Large intestine (tissue), 3 donors: ENCODE data around the gene DSC1. TPM values are rescaled to one million over a fixed set of nuclear protein-coding genes. Genes with fewer than 3 reads are reported as not detected.

ENCODE experiments used
- DNase-seq, 2 donors: peaks; one replicate each; pipeline versions ENCODE4 v3.0.0 to v3.0.0-alpha.2; 2013
- H3K27ac ChIP-seq: one replicate; pipeline ENCODE4 v1.5.1; 2013; ENCODE audit warnings: low read length
- H3K27me3 ChIP-seq: 2 replicates; pipeline ENCODE4 v1.6.1; 2013; ENCODE audit warnings: low read length; ENCODE audit not compliant: control insufficient read depth, insufficient read depth
- H3K36me3 ChIP-seq: 2 replicates; pipeline ENCODE4 v1.6.1; 2013; ENCODE audit warnings: low read length; ENCODE audit not compliant: control insufficient read depth, insufficient read depth
- H3K4me1 ChIP-seq: one replicate; pipeline ENCODE4 v1.6.1; 2013; ENCODE audit warnings: low read length; ENCODE audit not compliant: control insufficient read depth, insufficient read depth
- H3K4me3 ChIP-seq: one replicate; pipeline ENCODE4 v1.5.1; 2013; ENCODE audit warnings: low read length
- H3K9me3 ChIP-seq: one replicate; pipeline ENCODE4 v1.6.1; 2013; ENCODE audit warnings: mild to moderate bottlenecking, low read depth, low read length, moderate library complexity; ENCODE audit not compliant: control insufficient read depth
- WGBS: methylation state at CpG from one replicate; pipeline ENCODE4 v1.1.5; 2013; ENCODE audit warnings: low lambda C conversion rate; ENCODE audit not compliant: insufficient coverage; 5-methylcytosine and 5-hydroxymethylcytosine counted together
- polyA plus RNA-seq: library from polyadenylated mRNA; unstranded; fragments of 120-200 nt; gene quantifications from one replicate; pipeline ENCODE4 v1.2.1, GENCODE V29; 2013

The DSC1 gene
- polyA plus RNA-seq, 1 donor, result 0.04 TPM

- peak overlapping the region; percentile 23 for H3K4me3 ChIP-seq
- no peak for DNase-seq
- H3K27ac ChIP-seq, result peak overlapping the region; percentile 97
- no peaks in the 10 kb centered on the region for H3K36me3 ChIP-seq
- H3K4me1 ChIP-seq, result peaks cover 24% of the 10 kb centered on the region
- no peaks in the 10 kb centered on the region for H3K9me3 ChIP-seq
- H3K27me3 ChIP-seq, result no peaks in the 10 kb centered on the region
- WGBS, result no CpG with 5 or more reads among the region's 5 CpGs
These were observed 41.1 kb upstream of the DSC1 start for GRCh38 chr18:31203794-31204148.

GRCh38 chr18:31203096-31203793, 40.6 kb upstream of the DSC1 start:
- Histone ChIP-seq H3K27ac (peak overlapping the region; percentile 97), H3K36me3 (no peaks in the 10 kb centered on the region), H3K4me3 (peak overlapping the region; percentile 23), H3K27me3 (no peaks in the 10 kb centered on the region), H3K4me1 (peaks cover 24% of the 10 kb centered on the region), H3K9me3 (no peaks in the 10 kb centered on the region)
- DNase-seq, result peak; percentile 53 to 86
- no CpG with 5 or more reads among the region's 9 CpGs for WGBS

DNA sequence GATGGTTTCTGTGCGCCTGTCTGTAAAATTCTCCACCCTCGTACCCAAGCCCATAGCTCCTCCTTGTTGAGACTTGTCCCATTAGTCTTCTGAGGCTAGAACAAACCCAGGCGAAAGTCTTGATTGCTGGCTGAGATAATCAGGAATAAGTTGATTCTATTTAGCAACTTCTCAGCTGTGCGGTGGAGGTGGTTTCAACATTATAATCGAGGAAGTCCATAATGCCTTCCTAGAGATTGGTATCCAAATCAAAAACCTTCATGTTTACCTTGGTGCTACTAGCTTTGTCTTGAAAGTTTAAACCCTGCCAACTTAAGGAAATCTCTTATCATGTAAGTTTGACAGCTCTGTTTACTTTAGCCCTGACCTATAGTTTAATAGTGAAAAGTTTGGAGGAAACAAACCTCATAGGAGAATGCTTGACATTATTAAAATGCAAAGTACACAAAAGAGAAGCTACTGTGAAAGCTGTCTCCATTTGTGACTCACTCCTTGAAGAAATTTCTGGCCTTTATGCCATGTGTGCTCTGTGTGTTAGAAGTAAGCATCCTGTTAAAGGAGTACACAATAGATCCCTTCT, 36.6 kb upstream of the DSC1 start:
- peak in 1 of 2 donors; percentile 47 for DNase-seq
- H3K36me3 ChIP-seq, result no peaks in the 10 kb centered on the region
- no peaks in the 10 kb centered on the region for H3K9me3 ChIP-seq
- peak overlapping the region; percentile 11 for H3K27ac ChIP-seq
- no peaks in the 10 kb centered on the region for H3K27me3 ChIP-seq
- H3K4me3 ChIP-seq, result no peak overlapping the region
- 50% methylated on average over 1 of the region's 5 CpGs for WGBS
- H3K4me1 ChIP-seq, result peaks cover 8% of the 10 kb centered on the region

DNA sequence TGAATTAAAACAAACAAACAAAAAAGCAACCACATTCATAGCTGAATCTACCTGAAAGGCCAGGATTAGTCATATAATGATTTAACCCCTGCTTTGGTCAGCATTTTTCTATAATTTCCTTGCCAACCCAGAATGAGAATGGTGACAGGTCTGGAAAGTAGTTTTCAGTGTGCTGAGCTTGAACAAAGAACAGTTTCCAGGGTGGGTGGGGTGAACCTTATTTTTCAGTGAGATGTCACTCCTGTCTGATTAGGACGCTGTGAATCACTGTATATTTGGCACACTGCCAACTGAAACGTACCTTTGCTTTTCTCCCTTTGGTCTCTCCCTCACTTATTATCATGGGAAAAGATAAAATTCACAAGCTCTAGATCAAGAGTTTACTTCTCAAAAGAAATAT, 35.0 kb upstream of the DSC1 start:
- peak; percentile 76 to 90 for DNase-seq
- Histone ChIP-seq H3K4me3 (no peak overlapping the region), H3K27ac (peak overlapping the region; percentile 66), H3K36me3 (no peaks in the 10 kb centered on the region), H3K4me1 (peaks cover 2% of the 10 kb centered on the region), H3K27me3 (no peaks in the 10 kb centered on the region), H3K9me3 (no peaks in the 10 kb centered on the region)
- WGBS, result no CpG with 5 or more reads among the region's 2 CpGs

- no peak overlapping the region for H3K4me3 ChIP-seq
- H3K27ac ChIP-seq, result no peak overlapping the region
- no peaks in the 10 kb centered on the region for H3K4me1 ChIP-seq
- H3K27me3 ChIP-seq, result no peaks in the 10 kb centered on the region
- no CpG with 5 or more reads among the region's 3 CpGs for WGBS
- no peaks in the 10 kb centered on the region for H3K36me3 ChIP-seq
- H3K9me3 ChIP-seq, result no peaks in the 10 kb centered on the region
- no peak for DNase-seq
These were observed 32.4 kb upstream of the DSC1 start for GRCh38 chr18:31195063-31195462.

DNA sequence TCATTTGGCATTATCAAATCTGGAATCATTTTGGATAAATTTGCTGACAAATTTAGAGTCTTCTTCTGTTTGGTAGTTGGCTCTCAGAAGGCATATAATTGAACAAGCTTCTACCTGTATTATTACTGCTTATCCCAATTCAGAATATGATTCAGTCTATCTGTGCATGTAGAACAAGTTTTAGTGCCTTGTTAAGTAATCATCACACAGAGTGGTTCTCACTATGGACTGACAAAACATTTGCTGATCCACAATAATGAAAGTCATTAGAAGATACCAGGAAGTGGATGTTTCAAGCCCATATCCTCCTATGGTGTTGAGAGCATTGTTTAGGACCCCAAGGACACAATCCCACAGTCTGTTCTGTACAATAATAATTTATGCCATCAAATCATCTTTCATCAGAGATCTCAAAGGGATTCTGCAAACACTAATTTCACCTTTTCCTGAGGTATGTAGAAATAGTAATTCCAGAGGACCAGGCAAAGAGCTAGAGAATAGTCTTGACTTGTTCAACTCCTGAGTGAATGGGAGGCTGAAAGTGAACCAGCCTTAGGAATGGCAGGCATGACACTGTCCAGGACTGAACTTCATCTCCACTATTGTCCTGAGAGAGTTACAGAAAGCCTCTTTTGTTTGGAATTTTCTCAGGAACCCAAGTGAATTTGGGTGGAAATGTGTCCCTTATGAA, 29.6 kb upstream of the DSC1 start:
- no peaks in the 10 kb centered on the region for H3K27me3 ChIP-seq
- no peaks in the 10 kb centered on the region for H3K9me3 ChIP-seq
- H3K36me3 ChIP-seq, result no peaks in the 10 kb centered on the region
- no peak overlapping the region for H3K27ac ChIP-seq
- DNase-seq, result no peak
- H3K4me3 ChIP-seq, result no peak overlapping the region
- H3K4me1 ChIP-seq, result no peaks in the 10 kb centered on the region

DNA sequence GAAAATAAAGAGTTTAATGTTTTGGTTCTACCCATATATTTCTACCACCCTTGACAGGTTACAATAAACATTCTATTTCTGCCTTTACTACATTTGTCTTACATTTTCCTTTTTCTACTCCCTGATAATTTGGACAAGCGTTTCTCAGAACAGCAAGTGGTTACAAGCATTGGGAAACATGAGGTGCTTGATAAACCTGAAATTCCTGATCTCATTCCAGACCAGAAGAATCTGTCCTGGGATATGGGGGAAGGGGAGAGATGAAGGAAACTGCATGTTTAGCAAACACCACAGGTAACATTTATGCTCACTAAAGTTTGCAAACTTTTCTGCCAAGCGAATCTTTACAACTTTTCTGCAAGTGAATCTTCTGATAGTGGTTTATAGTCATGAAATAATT, 28.3 kb upstream of the DSC1 start:
- 100% methylated on average over 1 of the region's 2 CpGs for WGBS
- Histone ChIP-seq H3K4me3 (no peak overlapping the region), H3K9me3 (no peaks in the 10 kb centered on the region), H3K27me3 (no peaks in the 10 kb centered on the region), H3K27ac (no peak overlapping the region), H3K36me3 (no peaks in the 10 kb centered on the region), H3K4me1 (no peaks in the 10 kb centered on the region)
- no peak for DNase-seq

DNA sequence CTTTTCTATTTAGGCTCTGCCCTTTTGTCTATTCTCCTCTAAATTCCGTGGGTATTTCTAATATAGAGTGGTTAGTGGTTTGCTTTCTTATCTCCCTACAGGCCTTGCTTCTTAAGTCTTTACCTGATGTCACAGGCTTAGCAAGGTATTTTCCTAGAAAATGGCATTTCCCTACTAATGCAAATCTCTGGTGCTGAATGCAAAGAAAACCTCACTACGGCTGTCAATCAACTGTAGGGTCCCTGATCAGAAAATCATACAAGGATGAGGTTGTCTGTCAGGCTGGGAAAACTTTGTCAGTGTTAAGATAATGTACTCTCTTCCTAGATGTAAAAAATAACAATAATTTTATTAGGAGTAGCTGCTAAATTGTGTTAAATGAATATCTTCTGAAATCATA, 27.1 kb upstream of the DSC1 start:
- Histone ChIP-seq H3K36me3 (no peaks in the 10 kb centered on the region), H3K4me3 (no peak overlapping the region), H3K9me3 (no peaks in the 10 kb centered on the region), H3K4me1 (no peaks in the 10 kb centered on the region), H3K27me3 (no peaks in the 10 kb centered on the region), H3K27ac (no peak overlapping the region)
- no CpG with 5 or more reads among the region's 2 CpGs for WGBS
- DNase-seq, result no peak

DNA sequence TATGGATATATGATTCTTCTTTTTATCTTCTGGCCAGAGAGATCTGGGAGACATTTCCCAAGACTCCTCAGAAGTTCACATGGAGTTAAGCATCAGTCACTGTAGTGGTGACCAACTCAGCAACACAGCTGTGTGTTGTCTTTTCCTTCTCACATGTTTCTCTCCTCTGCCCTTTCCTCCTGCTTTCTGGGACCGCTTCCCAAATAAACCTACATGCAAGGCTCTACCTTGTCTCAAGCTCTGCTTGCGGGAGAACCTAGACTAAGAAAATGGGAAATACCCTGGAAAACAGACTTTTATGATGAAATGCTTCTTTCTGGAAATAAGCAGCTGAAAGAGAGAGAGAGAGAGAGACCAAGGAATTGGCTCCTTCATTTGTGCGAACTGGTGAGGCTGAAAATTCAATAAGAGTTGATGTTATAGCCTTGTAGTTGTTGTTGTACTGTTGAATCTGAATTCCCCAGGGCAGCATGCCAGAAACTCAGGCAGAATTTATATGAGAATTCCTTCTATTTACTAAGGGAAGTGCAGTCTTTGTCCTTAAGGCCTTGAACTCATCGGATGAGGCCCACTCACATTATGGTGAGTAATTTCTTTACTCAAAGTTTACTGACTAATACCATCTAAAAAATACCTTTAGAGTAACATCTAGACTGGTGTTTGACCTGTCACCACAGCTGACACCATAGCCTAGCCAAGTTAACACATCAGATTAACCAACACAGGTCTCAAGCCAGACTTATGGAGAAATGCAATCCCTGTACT, 22.7 kb upstream of the DSC1 start:
- Histone ChIP-seq H3K9me3 (no peaks in the 10 kb centered on the region), H3K4me3 (no peak overlapping the region), H3K27me3 (no peaks in the 10 kb centered on the region), H3K4me1 (no peaks in the 10 kb centered on the region), H3K36me3 (no peaks in the 10 kb centered on the region), H3K27ac (no peak overlapping the region)
- no CpG with 5 or more reads among the region's 4 CpGs for WGBS
- no peak for DNase-seq

- DNase-seq, result no peak
- WGBS, result no CpG with 5 or more reads among the region's 2 CpGs
- Histone ChIP-seq H3K36me3 (no peaks in the 10 kb centered on the region), H3K4me1 (no peaks in the 10 kb centered on the region), H3K9me3 (no peaks in the 10 kb centered on the region), H3K4me3 (no peak overlapping the region), H3K27me3 (no peaks in the 10 kb centered on the region), H3K27ac (no peak overlapping the region)
These were observed 20.6 kb upstream of the DSC1 start for GRCh38 chr18:31183302-31183701.
